ENCODE measurements around the gene COPZ2.
A peak's percentile ranks its signal among the peaks of the same experiment; 100 is the strongest.
"Not testable (repeated sequence)": the region's sequence is repeated elsewhere in the genome, so short reads cannot be mapped to it uniquely, and the experiment has no call there.

The COPZ2 gene

DNA sequence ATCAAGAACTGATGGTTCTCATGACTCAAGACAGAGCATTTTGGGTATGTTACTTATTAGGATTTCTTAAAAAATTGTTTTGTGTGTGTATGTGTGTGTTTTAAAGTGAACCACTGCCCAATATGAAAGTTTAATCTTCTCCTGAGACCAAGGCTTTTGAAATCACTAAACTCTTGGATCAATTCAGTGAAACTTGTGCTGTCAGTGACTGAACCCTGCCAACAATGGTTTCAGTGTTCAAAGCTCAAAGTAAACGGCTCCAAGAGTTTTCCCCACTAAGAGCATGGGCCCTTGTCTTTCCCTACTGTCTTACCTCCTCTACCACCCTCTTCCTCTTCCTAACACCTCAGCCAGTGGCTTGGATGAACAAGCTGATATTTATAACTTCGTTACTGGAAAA is 32.6 kb upstream of the COPZ2 start:
- H3K4me3 ChIP-seq (ENCODE audit: low read depth, low read length), result no peak overlapping the region
- no peak for DNase-seq (ENCODE audit: low read depth)
- TF ChIP-seq, protein P1, sequence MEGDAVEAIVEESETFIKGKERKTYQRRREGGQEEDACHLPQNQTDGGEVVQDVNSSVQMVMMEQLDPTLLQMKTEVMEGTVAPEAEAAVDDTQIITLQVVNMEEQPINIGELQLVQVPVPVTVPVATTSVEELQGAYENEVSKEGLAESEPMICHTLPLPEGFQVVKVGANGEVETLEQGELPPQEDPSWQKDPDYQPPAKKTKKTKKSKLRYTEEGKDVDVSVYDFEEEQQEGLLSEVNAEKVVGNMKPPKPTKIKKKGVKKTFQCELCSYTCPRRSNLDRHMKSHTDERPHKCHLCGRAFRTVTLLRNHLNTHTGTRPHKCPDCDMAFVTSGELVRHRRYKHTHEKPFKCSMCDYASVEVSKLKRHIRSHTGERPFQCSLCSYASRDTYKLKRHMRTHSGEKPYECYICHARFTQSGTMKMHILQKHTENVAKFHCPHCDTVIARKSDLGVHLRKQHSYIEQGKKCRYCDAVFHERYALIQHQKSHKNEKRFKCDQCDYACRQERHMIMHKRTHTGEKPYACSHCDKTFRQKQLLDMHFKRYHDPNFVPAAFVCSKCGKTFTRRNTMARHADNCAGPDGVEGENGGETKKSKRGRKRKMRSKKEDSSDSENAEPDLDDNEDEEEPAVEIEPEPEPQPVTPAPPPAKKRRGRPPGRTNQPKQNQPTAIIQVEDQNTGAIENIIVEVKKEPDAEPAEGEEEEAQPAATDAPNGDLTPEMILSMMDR (conservative IDR thresholded peaks at IDR 0.05; ENCODE audit: low read depth, low read length), result no peak

DNA sequence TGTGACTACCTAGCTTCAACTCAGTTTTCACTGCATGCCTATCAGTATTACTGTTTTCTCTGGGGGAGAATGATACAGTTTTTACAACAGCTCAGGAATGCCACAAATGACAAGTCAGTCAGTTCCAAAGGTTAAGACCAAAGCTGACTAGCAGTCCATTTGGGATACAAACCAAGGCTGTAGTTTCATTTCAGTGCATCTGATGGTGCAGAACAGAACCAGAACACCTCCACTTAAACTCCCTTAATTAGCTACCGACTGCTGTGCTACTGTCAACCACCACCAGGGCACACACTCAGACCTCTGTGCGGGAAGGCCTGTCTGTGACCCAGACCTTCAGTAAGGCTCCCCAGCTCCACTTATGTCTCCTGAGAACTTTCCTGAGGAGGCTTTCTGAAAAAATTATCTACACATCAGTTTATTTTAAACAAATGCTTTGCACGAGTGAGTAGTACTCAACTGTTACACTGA is 30.9 kb upstream of the COPZ2 start:
- no peak overlapping the region for H3K4me3 ChIP-seq (ENCODE audit: low read depth, low read length)
- DNase-seq (ENCODE audit: low read depth), result peak; percentile 56
- TF ChIP-seq, protein P1 (conservative IDR thresholded peaks at IDR 0.05; ENCODE audit: low read depth, low read length), result peak; percentile 68

DNA sequence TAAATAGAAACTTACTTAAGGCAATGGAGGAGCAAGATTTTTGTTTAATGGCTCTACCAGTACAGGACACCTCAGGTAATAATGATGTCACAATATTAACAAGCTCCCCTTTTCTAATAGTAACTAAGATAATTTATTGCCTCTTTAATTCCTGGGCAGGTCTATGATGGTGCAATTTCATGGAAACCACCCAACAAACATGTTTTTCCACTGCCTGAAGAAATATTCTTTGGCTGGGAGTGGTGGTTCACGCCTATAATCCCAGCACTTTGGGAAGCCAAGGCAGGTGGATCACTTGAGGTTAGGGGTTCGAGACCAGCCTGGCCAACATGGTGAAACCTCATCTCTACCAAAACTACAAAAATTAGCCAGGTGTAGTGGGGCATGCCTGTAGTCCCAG is 30.2 kb upstream of the COPZ2 start:
- not testable (repeated sequence) for DNase-seq (ENCODE audit: low read depth)

DNA sequence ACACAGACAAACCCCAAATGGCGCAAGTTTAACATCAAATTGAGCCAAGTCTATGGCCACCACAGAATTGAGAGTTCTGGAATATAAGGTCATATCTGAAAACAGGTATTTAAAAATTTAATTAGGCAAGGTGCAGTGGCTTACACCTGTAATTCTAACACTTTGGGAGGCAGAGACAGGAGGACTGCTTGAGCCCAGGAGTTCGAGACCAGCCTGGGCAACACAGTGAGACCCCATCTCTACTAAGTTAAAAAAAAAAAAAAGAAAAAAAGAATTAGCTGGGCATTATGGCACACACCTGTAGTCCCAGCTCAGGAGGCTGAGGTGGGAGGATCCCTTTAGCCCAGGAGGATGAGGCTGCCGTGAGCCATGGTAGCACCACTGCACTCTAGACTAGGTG is 29.6 kb upstream of the COPZ2 start:
- no peak overlapping the region for H3K4me3 ChIP-seq (ENCODE audit: low read depth, low read length)
- TF ChIP-seq, protein P1 (conservative IDR thresholded peaks at IDR 0.05; ENCODE audit: low read depth, low read length), result no peak
- DNase-seq (ENCODE audit: low read depth), result no peak

More for the DNA sequence above, 30.2 kb upstream of the COPZ2 start:
- H3K4me3 ChIP-seq (ENCODE audit: low read depth, low read length), result not testable (repeated sequence)

- no peak overlapping the region for H3K4me3 ChIP-seq (ENCODE audit: low read depth, low read length)
- TF ChIP-seq, protein P1 (conservative IDR thresholded peaks at IDR 0.05; ENCODE audit: low read depth, low read length), result no peak
- DNase-seq (ENCODE audit: low read depth), result no peak
These were observed 29.1 kb upstream of the COPZ2 start for GRCh38 chr17:48066656-48067055.

- TF ChIP-seq, protein P1 (conservative IDR thresholded peaks at IDR 0.05; ENCODE audit: low read depth, low read length), result no peak
- no peak for DNase-seq (ENCODE audit: low read depth)
- H3K4me3 ChIP-seq (ENCODE audit: low read depth, low read length), result no peak overlapping the region
These were observed 28.6 kb upstream of the COPZ2 start for GRCh38 chr17:48066192-48066591.

DNA sequence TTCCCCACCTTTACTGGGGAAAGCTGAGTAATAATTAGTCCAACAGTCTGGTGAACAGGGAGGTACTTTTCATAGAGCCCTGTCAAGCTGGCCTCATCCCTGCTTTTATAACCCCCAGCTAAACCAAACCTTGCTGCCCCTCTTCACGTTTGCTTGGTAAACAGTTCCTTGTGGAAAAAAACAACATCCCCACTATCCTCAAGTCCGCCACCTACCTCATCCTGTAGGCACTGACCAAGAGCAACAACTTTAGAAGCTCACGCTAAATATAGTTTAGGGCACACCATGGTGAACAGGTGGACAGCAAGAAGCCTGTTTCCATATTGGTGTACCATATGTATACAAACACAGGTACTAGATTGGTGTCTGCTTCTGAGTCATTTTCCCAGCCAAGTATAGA is 27.0 kb upstream of the COPZ2 start:
- no peak overlapping the region for H3K4me3 ChIP-seq (ENCODE audit: low read depth, low read length)
- no peak for DNase-seq (ENCODE audit: low read depth)
- TF ChIP-seq, protein P1 (conservative IDR thresholded peaks at IDR 0.05; ENCODE audit: low read depth, low read length), result peak; percentile 1

Measured in choroid plexus epithelial cell (primary cell).